ENCODE data around the gene POLR2L.

DNA sequence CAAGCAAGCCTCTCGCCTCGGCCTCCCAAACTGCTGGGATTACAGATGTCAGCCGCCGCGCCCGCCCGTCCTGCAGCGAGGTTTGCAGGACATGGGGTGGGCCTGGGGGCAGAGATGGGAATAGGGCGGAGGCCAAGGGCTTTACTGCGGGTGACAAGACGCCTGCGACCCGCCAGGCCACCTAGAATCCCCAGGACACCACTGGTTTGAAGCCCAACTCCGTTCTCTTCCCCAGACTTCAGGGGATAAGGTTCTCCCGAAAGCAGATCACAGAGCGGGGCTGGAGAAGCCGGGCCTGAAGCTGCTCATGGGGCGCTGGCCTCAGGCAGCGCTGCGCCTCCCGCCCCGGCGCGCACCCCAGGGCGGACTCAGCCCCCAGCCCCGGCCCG, 354 bp downstream of the POLR2L start:
- TF ChIP-seq CTCF (IDR thresholded peaks at IDR 0.05) = no peak
- no peak for TF ChIP-seq POLR2A (IDR thresholded peaks at IDR 0.05)

Measured in body of pancreas (tissue), 4 donors.